HG03460 (cell line): ENCODE data around the gene SATL1.
"Not testable (repeated sequence)": the region's sequence is repeated elsewhere in the genome, so short reads cannot be mapped to it uniquely, and the experiment has no call there.

ENCODE experiments used
- ATAC-seq: cut with Tn5 transposase; IDR thresholded peaks from one replicate; pipeline ENCODE4 v1.9.1; 2021; ENCODE audit not compliant: unreplicated experiment

Gene SATL1, protein sequence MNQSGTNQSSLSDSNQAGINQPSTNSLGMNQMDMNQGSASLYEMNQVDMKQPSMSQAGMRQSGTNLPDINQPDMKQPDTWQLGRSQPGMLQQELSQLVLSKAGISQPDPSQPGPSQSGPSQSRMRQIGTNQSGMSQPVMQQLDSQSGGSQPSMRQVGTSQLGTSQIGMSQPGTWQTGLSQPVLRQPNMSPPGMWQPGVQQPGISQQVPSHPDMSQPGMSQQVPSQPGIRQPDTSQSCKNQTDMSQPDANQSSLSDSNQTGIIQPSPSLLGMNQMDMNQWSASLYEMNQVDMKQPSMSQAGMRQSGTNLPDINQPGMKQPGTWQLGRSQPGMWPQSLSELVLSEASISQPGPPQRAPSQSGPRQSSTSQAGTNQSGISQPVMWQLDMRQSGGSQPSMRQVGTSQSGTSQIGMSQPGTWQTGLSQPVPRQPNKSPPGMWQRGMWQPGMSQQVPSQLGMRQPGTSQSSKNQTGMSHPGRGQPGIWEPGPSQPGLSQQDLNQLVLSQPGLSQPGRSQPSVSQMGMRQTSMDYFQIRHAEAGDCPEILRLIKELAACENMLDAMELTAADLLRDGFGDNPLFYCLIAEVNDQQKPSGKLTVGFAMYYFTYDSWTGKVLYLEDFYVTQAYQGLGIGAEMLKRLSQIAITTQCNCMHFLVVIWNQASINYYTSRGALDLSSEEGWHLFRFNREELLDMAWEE

DNA sequence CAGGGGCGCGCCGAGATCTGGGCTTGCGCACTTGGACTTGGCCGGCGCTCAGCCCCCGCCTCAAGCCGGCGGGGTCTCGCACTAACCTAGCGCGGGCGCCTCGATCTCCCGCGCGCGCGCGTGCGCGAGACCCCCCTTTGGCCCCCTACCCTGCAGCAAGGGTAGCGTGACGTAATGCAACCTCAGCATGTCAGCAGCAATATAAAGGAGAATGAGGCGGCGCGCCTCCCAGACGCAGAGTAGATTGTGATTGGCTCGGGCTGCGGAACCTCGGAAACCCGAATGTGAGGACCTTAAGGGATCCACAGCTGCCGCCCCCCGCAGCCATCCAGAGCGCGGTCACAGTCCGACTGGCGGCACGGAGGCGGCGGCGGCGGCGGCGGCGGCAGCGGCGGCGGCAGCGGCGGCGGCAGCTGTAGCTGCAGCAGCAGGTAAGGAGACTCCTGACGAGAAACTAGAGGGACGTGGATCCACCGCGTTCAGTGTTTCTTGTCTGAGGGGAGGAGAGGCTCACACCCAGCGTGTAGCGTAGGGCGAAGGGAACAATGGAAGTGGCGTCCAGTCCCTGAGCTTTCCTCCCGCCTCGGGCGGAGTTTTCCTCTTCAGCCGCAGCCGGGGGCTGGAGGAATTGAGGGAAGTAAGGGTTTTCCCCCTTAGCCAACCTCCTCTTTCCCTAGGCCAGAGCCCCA, at the start of gene SATL1, which contains the start of gene ZNF711:
Gene SATL1, minus strand, starts transcription at position 19 of the 689 bp plus-strand sequence. CDS start 134,811 bp downstream, outside the sequence.
Gene ZNF711, plus strand, starts transcription at position 231 of the 689 bp plus-strand sequence. CDS start 3,582 bp downstream, outside the sequence.
- no peak for ATAC-seq

DNA sequence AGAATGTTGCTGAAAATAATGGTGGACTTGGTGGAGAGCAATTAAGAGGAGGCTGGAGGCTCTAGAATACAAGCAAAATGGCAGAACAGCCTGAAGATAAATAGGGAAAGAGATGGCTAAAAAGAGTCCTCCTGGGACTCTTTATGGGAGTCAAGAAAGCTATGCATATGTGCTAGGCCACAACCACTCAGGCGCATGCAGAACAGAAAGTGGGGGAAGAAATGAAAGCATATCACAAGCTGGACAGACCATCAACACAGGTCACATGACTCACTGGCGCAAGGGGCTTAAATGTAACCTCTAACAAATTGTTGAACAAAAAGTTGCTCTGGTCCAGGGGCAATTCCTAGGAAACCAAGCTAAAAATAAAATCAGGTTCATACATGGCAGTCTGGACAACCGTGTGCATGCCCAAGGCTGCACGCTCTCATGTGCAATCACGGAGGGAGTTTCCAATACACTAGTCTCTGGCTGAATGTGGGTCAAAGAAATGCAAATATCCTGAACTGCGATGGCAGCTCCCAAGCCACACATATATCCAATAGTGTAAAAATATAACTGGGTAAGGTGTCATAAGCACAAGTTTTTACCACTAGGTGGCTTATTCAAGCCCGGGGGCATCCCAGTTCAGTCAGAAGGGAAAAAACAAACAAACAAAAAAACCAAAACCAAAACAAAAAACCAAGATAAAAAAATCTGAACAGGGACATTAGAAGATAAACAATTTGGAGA, 45.6 kb upstream of the SATL1 start:
- no peak for ATAC-seq

DNA sequence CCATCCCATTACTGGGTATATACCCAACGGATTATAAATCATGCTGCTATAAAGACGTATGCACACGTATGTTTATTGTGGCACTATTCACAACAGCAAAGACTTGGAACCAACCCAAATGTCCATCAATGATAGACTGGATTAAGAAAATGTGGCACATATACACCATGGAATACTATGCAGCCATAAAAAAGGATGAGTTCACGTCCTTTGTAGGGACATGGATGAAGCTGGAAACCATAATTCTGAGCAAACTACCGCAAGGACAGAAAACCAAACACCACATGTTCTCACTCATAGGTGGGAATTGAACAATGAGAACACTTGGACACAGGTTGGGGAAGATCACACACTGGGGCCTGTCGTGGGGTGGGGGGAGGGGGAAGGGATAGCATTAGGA, 41.7 kb upstream of the SATL1 start:
- not testable (repeated sequence) for ATAC-seq

DNA sequence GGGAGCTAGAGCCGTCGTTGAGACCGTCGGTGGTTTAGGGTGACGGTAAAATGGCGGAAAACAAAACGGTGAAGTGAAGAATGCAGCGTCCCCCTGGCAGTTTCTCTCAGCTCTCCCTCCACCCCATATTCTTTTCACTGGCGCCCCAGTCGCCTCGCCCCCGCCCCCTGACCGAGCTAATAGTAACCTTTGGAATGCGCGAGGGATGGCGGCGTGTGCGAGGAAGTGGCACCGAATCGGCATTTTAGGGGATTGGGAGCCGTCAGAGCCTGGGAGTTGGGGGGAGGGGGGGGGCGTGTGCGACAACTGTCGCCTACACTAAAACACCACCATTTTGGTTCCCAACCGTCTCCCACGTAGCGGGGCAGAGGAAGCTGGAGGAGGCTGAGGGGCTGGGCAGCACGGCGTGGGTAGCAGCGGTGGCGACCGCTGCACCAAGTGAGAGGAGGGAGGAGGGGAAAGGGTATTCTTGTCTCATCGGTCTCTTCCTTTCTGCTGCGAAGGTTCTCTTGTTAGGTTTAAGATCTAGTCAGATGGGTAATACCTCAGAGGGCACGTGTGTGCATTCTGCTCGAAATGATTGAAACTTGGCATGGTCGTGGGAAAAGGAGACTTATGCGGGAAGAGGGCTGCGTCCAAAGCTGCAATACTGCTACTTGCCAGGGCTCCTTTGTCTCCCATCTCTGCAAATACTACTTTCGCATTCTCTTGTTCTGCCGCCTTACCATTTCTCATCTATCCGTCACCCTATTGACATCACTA, 1.1 kb upstream of the SATL1 start:
- ATAC-seq, result no peak

DNA sequence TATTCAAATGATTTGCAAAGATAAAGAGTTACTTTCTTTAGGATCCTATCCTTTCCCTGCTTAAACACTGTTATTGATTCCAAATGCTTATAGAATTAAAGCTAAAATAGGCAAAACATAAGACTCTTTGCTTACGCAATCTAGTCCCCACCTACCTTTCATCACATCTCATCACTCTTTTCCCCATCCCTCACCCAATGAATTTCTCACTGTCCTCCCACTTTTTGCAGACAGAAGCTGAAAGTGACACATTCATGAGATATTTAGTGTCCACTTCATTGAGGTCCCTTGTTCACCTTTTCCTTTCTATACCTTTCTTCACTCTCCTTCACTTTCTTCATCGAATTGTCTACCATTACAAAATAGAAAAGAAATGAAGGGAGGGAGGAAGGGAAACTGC, 424 bp downstream of the SATL1 start:
- ATAC-seq, result no peak

DNA sequence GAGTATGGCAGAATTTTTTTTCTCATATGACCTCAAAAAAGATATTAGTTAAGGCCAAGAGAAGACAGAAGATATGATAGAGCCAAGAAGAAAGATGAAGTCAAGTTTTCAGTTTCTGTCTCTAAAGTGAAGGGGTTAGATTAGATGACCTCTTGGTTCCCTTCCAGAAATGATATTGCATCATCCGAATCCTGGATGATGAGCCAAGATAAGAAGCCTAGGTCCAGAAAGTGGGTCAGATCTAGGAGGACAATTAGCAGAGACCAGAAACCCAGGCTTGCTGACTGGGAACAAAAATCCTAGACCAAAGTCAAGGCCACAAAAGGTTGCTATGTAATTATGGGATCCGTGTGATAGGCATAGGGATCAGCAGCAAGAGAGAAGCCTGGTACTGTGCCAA, 20.2 kb downstream of the SATL1 start:
- ATAC-seq, result no peak

DNA sequence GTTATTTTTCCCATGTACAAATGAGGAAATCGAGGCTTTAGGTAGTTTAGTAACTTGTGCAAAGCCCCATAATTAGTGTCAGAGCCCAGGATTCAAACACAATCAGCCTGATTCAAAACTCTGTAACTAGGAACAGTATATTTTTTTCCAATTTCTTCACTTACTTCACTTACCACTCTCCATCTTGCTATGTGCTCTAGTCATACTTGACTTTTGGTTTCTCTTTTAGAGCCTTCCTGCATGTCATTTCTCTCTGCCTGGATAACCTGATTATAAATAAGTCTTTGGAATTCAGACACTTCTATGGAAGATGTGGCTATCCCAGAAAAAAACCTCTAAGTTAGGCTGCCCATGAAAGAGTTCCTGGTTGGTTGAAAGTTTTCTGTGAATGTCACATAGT, 22.2 kb downstream of the SATL1 start:
- ATAC-seq, result no peak

DNA sequence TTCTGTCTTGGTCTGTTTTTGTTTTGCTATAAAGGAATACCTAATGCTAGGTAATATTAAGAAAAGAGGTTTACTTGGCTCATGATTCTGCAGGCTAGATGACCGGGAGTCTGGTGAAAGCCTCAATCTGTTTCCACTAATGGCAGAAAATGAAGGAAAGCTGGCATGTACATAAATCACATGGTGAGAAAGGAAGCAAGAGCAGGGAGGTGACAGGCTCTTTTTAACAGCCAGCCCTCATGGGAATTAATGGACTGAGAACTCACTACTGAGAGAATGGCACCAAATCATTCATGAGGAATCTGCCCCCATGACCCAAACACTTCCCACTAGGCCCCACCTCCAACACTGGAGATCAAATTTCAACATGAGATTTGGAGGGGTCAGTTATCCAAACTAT, 27.6 kb downstream of the SATL1 start:
- no peak for ATAC-seq

DNA sequence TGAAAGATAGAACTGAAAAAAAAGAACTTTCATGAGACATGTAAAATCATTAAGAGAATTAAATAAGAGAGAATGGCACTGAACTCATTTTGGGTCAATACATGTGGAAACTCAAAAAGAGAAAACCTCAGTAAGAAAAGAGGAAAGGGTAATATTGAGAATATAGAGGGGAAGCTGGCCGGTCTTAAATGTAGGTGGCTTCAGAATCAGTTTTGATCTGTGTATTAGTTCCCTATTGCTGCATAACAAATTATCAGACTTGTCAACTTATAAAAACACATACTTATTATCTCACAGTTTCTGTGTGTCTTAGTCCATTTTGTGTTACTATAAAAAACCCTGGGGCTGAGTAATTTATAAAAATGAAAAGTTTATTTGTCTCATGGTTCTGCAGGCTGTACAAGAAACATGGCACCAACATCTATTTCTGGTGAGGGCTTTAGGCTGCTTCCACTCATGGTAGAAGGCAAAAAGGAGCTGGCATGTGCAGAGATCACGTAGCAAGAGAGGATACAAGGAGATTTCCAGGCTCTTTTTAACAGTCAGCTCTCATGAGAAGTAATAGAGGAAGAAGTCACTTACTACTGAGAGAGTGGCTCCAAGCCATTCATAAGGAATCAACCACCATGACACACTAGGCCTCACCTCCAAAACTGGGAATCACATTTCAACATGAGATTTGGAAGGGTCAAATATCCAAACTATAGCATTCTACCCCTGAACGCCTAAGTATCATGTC, 29.6 kb downstream of the SATL1 start:
- no peak for ATAC-seq

DNA sequence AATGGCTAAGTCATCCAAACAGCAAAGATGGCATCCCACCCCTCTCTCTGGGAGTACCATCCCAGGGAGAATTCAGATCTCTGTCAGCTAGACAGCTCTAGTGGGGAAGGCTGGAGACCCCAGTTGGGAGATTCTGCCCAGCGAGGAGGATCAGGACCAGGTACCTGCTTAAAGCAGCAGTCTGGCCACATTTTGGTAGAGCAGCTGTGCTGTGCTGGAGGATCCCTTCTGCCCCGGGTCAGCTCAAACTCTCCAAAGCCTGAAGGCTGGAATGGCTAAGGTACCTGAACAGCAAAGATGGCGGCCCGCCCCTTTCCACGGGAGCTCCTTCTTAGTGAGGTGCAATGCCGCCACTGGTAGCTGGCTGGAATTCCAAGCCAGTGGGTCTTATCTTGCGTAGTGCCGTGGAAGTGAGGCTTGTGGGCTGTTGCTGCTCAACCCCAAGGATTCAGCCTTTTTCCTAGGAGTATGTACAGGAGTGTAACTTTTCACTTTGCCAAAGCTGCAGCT, 40.1 kb downstream of the SATL1 start:
- no peak for ATAC-seq

DNA sequence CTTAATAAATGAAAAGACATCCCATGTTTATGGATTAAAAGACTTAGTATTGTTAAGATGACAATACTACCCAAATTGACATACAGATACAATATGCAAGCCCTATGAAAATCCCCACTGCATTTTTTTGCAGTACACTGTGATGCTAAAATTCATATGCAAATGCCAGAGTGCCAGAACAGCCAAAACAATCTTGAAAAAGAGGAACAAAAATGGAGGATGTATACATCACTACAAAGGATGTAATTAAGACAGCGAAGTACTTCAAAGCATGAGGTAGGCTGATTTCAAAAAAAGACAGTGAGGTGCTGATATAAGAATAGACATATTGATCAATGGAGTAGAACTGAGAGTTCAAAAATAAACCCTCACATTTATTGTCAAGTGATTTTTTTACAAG, 47.3 kb downstream of the SATL1 start:
- no peak for ATAC-seq

DNA sequence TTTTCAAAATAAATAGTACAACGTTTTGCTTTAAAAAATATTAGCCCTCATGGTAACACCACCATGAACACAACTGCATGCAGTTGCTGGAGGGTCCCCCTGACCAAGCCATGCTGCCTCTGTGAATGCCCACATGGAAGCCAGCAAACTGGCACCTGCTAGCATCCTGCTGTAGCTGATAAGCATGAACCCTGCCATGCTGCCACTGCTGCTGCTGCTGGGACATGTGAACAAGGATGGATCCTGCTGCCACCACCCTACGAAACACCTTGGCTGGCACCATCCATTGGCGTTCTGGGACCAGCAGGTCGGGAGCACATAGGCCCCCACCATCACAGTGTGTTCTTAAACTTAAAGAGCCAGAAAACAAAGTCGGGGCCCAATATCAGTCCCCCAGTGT, 83.9 kb downstream of the SATL1 start:
- ATAC-seq, result no peak

DNA sequence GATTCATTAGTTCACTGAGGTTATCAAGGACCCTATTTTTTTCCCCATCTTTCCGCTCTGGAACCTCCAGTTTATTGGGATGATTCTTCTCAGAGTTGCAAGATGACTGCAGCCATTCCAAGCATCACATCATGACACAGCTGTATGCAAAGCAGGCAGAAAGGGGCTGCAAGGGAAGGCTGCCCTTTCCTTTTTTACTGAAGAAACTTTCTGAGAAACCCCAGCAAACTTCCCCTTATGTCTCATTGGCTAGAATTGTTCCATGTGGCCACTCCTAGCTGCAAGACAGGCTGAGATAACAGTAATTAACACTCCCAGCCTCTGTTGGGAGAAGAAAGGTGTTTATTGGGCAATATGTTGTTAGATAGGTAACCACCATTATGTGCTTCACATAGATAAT, 102.6 kb downstream of the SATL1 start:
- no peak for ATAC-seq

DNA sequence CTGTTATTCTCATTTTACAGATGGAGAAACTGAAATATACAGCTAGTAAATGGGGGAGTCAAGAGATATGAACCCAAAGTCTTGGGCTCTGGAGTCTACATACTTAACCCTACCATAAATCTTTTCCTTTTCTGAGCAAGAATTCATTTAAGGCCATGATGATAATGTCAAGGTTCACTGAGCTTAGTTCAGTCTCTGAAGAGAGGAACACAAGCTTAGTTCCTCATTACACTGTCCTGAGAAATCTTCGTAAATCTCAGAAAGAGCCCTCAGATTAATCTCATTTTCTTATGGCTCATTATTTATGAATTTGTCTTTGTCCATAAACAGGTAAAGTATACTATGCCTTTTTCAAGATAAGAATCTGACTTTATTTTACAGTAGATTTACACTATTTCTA, 104.2 kb downstream of the SATL1 start:
- ATAC-seq, result no peak

DNA sequence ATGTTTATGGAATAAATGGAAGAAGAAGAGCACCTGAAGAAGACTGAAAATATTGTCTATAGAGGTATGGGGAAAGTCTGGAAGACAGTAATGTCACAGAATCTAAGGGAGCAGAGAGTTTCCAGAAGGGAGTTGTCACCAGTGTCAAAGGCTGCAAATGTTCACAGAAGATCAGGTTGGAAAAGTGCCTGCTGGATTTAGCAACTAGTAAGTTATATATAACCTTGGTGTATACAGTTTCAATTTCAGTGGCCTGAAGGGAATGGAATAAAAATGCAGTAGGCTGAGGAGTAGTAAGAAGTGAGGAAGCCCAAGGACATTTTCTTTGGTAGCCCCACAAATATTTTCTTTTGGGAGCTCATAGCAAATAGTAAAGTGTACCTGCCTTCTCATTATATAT, 107.2 kb downstream of the SATL1 start:
- ATAC-seq, result no peak

DNA sequence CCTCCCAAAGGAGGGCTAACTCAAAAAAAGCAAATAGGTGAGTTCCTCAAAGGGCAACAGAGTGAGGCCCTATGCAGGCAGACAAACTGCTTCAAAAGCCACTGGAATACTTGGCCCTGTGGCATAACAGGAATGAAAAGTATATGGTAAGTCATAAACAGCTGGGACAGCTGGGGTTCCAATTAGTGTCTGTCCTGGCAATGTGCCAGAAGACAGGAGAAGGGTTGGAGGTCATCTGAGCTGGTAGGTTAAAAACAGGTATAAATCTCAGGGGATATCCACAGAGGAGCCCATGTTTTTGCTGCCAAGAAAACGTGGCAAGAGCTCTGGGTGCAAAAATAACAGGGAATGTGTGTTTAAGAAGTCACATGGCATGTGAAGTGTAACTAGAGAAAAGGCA, 128.3 kb downstream of the SATL1 start:
- no peak for ATAC-seq

DNA sequence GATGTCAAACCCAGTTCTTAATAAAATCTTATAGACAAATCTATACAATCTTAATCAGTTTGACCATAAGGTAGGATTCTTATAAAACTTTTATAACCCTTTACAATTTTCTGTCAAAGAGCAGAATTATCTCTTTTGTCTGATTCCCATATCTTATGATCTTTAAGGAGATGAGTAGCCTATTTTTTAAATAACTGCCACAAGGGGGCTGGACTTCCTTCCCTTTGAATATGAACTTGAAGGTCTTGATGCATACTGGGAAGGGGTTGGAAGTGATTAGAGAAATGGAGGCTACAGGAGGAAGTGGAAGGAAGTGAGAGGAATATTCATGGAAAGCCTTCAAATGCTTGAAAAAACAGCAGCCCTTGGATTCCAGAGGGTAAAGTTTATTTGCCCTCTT, 128.8 kb downstream of the SATL1 start:
- no peak for ATAC-seq

DNA sequence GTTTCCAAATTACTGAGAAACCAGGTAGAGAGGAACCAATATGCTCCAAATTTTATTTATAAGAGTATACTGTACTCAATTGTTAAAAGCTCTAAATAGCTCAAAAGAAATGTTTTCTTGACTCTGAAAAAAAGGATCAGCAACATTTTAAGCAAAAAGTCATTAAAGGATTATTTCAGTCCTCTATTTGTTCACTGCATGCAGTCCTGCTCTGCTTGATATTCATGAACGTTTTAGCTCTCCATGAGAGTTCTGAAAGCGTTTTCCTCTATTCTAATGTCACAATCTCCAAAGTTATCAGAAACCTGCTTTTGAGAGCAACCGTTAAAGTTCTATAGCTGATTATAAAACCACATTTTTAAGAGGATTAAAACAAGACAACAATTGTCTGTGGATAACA, 129.4 kb downstream of the SATL1 start:
- no peak for ATAC-seq

DNA sequence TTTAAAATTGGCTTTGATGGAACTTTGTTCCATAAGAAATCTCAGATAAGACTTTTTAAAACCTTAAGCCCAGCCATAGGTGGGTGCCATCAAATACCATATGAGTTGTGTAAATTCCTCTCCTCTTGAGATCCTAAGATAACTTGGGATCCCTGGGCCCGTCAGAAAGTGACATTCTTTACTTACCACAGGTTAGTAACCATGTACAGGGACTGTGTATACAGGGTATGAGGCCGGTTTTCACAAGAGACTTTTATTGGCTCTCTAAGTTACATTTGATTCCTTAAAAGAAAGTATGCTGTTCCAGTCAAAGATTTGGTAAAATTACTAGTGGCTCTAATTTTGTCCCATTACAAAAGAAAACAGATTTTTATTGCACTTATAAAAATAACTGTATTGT, 129.8 kb downstream of the SATL1 start:
- no peak for ATAC-seq

DNA sequence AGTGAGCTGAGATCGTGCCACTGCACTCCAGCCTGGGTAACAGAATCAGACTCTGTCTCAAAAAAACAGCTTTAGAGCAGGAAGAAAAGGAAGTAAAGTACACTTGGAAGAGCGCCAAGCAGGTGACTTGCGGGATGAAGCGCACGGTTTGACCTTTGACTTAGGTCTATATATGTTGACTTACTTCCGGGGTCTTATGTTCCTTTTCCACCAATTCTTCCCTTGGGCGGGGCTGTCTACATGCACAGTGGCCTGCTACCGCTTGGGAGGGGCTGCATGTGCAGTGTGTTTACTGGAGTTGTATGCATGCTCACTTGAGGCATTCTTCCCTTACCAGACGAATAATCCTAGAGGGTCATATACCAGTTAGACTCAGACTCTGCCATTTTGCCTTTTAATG, 131.3 kb downstream of the SATL1 start:
- no peak for ATAC-seq
